ENCODE data around the gene CLDND1.

DNA sequence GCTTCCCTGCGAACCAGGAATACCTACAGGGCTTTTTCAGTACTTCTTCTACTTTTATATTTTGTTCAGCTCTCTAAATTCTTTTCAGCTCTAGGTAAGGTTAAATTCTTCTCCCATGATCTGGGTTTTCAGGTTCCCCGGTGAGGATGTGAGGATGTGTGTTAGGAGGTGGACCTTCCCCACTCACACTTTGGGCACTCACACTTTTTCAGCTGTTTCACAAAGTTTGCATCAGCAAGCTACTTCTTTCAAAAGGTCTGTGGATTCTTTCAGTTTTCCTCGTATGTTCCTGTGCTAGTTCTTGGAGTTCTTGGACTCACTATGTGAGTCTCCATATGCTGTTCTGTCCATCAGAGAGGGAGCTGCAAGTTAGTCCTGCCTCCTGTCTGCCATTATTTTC lies 39.1 kb downstream of the CLDND1 start:
- TF ChIP-seq, protein P1, sequence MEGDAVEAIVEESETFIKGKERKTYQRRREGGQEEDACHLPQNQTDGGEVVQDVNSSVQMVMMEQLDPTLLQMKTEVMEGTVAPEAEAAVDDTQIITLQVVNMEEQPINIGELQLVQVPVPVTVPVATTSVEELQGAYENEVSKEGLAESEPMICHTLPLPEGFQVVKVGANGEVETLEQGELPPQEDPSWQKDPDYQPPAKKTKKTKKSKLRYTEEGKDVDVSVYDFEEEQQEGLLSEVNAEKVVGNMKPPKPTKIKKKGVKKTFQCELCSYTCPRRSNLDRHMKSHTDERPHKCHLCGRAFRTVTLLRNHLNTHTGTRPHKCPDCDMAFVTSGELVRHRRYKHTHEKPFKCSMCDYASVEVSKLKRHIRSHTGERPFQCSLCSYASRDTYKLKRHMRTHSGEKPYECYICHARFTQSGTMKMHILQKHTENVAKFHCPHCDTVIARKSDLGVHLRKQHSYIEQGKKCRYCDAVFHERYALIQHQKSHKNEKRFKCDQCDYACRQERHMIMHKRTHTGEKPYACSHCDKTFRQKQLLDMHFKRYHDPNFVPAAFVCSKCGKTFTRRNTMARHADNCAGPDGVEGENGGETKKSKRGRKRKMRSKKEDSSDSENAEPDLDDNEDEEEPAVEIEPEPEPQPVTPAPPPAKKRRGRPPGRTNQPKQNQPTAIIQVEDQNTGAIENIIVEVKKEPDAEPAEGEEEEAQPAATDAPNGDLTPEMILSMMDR (IDR thresholded peaks at IDR 0.05; ENCODE audit: insufficient read depth, low read length, poor library complexity, severe bottlenecking), result no peak
- TF ChIP-seq EZH2phosphoT487 (conservative IDR thresholded peaks at IDR 0.05; ENCODE audit: low read length), result no peak

Measured in SU-DHL-6 (cell line).